Muscle of back (tissue), 13 donors: Measurements from ENCODE around the gene TNFSF9. TPM values are rescaled to one million over a fixed set of nuclear protein-coding genes. Genes with fewer than 3 reads are reported as not detected.
A peak's percentile ranks its signal among the peaks of the same experiment; 100 is the strongest.

ENCODE experiments used
- DNase-seq, 3 donors: peaks; one replicate each; pipeline versions ENCODE4 v3.0.0 to v3.0.0-alpha.2; 2013
- long read RNA-seq, 9 donors: transcript quantifications; one replicate each; lab custom pipeline, GENCODE V29; 2026
- polyA plus RNA-seq, 10 donors: library from polyadenylated mRNA; unstranded; fragments of 120-200 nt; gene quantifications; one replicate each; pipeline ENCODE4 v1.2.1, GENCODE V29; 2013; ENCODE audit not compliant: insufficient read length in 10 of 10

Gene TNFSF9, protein sequence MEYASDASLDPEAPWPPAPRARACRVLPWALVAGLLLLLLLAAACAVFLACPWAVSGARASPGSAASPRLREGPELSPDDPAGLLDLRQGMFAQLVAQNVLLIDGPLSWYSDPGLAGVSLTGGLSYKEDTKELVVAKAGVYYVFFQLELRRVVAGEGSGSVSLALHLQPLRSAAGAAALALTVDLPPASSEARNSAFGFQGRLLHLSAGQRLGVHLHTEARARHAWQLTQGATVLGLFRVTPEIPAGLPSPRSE
- polyA plus RNA-seq: 1 to 10 TPM in 6 of 10 donors, under 1 TPM in 4; 0.28 to 2.8 (median 1.2) TPM
- long read RNA-seq, donor 1: 0 reads
- long read RNA-seq, donor 2: 0 reads
- long read RNA-seq, donor 3: 0 reads
- long read RNA-seq, donor 4, partial matches to known transcripts: 0 of 2 reads
- long read RNA-seq, donor 4, other reads (novel, unspliced or antisense): 0 of 2 reads
- long read RNA-seq, donor 5, partial matches to known transcripts: 0 of 1 reads
- long read RNA-seq, donor 5, other reads (novel, unspliced or antisense): 0 of 1 reads
- long read RNA-seq, donor 6, partial matches to known transcripts: 0 of 2 reads
- long read RNA-seq, donor 6, other reads (novel, unspliced or antisense): 0 of 2 reads
- long read RNA-seq, donor 7, partial matches to known transcripts: 0 of 2 reads
- long read RNA-seq, donor 7, other reads (novel, unspliced or antisense): 0 of 2 reads
- long read RNA-seq, donor 8: 0 reads
- long read RNA-seq, donor 9: 0 reads

DNA sequence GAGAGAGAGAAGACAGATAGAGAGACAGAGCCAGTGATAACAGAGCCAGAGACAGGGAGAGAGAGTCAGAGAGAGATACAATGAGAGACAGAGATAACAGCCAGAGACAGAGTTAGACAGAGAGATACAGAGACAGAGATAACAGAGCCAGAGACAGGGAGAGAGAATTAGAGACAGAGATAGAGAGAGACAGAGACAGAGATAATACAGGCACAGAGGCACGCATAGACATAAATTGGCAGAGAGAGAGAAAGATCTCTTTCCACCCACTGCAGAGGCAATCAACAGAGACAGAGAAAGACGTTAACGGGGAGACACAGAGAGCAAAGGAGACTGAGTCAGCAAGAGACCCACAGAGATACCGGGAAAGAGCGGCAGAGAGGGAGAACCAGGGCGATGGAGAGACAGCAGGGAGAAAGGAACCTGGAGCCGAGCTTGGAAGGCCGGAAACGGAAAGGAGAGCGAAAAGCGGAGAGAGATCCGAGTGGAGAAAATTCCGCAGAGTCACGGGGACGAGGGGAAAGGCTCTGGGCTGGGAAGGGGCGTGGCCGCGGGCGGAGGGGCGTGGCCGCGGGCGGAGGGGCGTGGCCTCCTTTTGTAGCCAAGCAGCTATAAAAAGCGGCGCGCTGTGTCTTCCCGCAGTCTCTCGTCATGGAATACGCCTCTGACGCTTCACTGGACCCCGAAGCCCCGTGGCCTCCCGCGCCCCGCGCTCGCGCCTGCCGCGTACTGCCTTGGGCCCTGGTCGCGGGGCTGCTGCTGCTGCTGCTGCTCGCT is at the start of gene TNFSF9:
TSS of gene TNFSF9 (plus strand) at position 641 of the 777 bp plus-strand sequence. CDS start at position 652, 11 bp downstream.
- peak; percentile 86 to 96 (median 90) for DNase-seq

DNA sequence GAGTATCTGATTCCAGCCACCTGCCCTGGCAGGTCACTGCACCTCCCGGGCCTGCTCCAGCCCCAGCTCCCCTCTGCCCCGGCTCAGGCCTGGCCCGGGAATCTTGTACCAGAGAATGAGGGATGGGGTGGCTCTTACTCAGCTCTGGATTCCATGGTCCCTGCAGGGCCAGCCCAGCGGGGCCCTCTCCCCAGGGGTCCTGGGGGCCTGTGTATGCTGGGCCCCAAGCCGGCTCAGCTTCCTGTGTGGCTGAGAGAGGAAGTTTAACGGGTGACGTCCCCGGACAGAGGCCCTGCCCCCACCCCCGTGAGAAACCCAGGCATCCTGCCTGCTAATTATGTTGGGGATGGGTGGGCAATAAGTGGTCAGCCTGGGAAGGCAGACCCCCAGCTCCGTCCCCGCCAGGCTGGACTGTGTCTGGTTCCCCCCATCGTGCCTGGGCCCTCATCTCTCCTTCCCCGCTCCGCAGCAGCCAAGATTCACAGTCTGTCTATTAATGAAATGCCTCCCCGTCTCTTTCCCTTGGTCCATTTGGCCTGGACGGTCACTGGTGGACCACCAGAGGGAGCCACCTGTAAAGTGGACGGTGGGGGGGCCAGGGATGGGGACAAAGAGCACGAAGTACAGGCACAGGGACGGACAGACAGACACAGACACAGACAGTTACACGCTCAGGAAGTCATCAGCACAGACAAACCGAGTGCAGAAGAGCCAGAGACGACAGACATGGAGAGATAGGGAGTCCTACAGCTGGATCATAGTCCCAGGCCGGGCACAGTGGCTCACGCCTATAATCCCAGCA is 49.1 kb upstream of the TNFSF9 start, which contains the start of gene DENND1C:
TSS of gene DENND1C (minus strand) at position 247 of the 802 bp plus-strand sequence. CDS start at position 155, 92 bp downstream.
- peak in 1 of 3 donors; percentile 32 for DNase-seq

DNA sequence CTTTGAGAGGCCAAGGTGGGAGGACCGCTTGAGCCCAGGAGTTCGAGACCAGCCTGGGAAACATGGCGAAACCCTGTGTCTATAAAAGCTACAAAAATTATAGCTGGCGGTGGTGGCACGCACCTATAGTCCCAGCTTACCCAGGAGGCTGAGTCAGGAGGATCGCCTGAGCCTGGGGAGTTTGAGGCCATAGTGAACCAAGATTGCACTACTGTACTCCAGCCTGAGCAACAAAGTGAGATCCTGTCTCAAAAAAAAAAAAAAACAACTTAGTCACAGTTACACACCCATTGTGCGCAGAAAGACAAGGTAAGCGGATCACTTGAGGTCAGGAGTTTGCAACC is 48.5 kb upstream of the TNFSF9 start:
- DNase-seq: no peak

DNA sequence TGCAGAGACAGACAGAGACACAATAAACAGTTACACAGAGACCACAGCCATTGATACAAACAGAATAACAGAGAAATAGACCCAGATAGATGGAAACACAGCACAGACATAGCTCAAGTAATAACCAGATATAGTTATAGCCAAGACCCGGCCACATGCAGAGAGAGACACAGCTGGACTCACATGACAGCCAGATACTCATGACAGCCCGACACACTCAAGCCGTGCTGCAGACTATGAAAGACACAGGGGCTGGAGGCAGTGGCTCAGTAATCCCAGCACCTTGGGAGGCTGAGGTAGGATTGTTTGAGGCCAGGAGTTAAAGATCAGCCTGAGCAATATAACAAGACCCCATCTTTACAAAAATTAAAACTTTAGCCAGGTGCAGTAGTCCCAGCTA is 47.6 kb upstream of the TNFSF9 start:
- DNase-seq: no peak

DNA sequence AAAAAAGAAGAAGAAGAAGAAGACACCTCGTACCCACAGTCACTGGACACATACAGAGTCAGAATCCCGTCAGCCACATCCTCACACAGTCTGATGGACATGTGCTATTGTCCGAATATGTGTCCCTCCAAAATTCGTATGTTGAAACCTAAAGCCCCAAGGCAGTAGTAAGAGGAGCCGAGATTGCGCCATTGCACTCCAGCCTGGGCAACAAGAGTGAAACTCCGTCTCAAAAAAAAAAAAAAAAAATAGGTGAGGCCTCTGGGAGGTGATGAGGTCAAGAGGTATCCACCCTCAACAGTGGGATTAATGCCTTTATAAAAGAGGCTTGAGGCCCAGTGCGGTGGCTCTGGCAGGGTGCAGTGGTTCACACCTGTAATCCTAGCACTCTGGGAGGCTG is 46.6 kb upstream of the TNFSF9 start:
- no peak for DNase-seq

DNA sequence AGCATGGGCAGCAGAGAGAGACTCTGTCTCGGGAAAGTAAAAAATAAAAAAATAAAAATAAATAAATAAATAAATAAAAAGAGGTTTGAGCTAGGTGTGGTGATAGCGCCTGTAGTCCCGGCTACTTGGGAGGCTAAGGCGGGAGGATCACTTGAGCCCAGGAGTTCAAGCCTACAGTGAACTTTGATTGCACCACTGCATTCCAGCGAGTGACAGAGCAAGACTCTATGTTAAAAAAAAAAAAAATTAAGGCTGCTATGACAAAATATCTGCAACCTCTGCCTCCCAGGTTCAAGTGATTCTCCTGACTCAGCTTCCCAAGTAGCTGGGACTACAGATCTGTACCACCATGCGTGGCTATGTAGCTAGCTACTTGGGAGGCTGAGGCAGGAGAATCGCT is 46.0 kb upstream of the TNFSF9 start:
- no peak for DNase-seq

DNA sequence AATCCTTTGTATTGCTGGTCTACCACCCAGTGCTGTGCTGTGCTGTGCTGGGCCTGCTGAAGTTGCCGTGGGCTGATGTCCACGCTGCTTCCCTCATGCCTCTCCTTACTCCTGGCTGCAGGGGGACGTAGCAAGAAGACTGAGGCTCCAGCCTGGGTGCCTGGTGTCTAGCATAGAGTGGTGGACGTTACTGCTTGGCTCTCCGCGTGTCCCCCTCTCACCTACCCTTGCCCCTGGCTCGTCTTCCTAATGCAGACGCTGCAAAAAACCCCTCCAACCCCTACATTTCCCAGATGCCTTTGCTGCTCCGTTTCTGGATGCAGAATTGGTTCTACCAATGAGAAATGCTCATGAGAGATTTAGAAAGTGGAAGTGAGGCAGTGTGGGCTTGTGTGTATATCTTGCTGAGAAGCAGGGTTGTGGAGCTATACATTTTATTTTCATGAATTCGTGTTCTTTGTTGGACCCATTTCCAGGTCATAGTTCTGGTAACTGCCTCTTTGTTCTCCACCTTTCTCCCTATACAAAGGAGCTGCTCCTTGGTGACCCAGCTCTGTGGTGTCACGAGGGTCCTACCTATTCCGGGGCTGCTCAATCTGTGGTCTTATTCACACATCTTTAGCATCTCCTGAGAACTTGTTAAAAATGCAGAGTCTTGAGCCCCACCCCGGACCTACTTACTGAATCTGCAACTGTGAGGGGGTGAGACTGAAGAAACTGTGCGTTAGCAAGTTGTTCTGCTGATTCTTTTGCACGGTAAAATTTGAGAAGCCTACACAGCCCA is 41.4 kb upstream of the TNFSF9 start:
- DNase-seq: no peak

DNA sequence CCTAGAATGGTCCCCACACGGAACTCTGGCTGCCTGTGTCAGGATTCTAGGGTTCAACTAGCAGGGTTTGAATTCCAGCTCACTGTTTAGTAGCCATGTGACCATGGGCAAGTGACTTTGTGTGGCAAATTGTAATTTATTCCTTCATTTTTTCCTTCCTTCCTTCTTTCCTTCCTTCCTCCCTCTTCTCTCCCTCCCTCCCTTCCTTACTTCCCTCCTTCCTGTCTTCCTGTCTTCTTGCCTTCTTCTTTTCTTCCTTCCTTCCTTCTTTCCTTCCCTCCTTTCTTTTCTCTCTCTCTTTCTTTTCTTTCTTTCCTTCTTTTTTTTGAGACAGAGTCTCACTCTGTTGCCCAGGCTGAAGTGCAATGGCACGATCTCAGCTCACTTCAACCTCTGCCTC is 40.7 kb upstream of the TNFSF9 start:
- no peak for DNase-seq

DNA sequence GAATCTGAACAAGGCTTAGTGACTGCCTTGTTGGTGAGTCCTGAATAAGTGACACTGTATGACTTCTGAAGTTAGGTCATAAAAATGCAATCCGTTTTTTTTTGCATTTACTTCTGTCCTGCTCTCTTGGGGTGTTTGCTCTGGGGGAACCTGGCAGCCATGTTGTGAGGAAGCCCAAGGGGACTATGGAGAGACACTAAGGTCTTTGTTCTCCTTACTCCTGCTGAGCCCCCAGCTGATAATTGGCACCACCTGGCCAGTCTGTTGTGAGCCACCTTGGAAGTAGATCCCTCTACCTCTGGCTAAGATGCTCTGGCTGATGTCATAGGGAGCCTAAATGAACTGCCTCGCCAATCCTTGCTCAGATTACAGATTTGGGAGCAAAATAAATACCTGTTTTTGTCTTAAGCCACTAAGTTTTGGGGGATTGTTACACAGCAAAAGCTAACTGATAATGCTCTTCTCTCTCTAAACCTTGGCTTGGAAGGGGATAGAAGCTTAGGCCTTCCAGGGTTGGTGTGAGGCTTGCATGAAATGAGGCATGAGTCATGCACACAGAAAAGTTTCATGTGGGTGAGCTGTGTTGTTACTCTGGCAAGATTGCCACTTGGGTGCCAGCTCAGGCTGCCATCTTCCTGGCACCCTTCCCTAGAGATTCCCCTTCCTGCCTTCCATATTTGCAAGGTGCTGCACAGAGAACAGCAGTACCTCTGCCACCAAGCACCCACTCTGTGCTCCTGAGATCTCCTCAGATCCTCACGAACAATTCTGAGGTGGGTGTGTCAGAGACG is 38.8 kb upstream of the TNFSF9 start:
- DNase-seq: no peak

DNA sequence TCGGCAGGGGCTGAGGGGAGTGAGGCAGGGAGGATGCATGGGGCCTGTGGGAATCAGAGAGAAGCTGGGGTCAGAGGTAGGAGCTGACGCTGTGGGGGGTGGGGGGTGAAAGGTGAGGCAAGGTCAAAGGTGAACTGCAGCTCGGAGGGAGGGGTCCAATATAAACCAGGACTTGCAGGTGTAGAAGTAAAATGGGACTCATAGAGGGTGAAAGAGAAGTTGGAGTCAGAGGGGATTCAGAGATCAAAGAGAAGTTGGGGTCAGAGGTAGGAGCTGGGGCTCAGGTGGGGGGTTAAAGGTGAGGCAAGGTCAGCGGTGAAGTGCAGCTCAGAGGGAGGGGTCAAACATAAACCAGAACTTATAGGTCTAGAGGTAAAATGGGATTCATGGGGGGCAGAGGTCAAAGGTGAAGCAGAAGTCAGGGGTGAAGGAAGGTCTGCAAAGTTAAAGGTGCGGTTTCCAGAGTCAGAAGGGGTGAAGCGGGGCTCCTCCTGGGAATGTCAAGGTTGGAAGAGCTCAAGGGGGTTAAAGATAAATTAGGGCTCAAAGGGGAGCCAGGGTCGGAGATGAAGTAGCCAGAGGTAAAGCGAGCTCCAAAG is 36.3 kb upstream of the TNFSF9 start:
- no peak for DNase-seq

DNA sequence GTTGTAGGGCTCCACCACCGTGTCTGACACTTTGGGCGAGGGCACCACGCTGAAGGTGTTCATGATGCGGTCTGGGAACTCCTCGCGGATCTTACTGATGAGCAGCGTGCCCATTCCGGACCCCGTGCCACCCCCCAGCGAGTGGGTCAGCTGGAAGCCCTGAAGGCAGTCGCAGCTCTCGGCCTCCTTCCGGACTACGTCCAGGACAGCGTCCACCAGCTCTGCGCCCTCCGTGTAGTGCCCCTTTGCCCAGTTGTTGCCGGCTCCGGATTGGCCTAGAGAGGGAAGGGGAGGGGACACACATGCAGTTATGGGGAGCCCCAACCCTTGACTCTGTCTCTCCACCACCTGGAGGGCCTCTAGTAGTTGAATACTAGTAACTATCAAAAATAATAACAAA is 34.9 kb upstream of the TNFSF9 start:
- DNase-seq: no peak

DNA sequence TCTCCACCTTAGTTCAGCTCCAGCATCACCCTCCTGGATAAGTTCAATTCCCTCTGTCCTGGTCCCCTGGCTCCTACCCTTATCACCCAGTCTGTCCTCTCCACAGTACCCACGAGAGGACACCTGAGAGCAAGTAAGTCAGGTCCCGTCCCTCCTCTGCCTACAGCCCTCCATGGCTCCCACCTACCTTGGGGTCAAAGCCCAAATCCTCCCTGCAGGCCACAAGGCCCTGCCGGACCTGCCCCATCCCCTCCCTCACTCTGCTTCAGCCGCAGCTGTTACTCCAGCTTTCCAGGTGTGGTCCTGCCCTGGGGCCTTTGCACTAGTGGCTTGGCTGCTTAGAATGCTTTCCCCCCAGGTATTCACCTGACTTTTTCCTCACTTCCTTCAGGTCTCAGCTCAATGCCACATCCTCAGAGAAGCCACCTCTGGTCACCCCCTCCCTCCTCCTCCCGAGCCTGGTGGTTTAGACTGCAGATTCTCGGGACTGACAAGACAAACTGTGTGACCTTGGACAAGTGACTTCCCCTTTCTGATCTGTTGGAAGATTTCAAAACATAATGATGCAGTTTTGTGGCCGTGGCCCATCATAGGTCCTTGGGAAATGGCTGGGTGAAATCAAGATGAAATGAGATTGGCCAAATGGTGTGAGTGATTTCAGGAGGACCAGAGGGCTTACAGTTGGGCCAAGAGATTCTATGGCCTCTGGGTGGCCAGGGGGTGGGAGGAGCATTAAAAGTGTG is 32.4 kb upstream of the TNFSF9 start:
- DNase-seq: no peak

DNA sequence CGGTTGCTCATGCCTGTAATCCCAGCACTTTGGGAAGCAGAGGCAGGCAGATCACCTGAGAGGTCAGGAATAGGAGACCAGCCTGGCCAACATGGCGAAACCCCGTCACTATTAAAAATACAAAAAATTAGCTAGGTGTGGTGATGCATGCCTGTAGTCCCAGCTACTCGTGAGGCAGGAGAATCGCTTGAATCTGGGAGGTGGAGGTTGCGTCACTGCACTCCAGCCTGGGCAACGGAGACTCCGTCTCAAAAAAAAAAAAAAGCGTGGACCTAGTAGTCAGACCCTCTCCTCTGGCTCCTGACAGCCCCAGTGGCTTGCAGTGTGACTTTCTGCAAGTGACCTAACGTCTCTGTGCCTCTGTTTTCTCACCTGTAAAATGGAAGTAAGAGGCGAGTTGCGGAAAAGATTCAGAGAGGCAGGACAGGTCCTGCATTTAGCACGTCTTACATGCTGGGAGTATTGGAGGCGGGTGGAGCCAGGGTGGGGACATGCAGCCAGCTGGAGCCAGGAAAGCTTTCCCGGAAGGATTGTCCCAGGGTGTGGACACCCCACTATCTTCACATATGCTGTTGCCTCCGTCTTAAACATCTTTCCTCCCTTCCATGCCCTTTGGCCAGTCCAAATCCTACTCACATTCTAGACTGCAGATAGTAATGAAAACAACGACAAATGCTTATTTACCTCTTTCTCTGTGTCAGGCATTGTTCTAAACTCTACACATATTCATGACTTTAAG is 31.6 kb upstream of the TNFSF9 start:
- no peak for DNase-seq

DNA sequence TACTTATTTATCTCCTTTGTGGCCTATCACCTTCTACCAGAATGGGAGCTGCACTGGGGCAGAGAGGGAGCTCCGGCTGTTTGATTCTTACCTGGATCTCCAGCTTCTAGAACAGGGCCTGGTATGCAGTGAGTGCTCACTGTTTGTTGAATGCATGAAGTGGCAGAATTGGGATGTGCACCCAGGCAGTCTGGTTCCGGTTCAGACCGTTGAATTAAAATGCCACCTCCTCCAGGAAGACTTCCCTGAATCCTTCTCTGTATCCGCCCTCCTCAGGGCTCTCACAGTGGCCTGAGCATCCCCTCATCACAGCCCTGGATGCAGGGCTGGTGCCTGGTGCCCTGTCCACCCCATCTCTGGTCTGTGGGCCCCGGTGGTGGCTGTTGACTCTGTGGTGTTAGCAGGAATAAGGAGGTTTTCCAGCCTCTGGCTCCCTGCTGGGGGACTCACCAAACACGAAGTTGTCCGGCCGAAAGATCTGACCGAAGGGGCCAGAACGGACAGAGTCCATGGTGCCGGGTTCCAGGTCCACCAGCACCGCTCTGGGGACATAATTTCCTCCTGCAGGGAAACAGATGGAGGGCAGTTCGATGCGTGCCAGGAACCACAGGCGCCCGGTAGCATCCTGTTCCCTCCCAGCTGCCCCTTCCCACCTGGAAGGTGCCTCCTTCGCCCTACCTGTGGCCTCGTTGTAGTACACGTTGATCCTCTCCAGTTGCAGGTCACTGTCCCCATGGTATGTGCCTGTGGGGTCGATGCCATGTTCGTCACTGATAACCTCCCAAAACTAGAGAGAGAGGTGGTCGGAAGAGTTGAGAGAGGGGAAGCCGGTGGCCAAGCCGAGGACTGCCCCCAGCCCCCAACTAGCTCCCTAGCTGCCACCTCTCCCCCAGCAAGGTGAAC is 29.7 kb upstream of the TNFSF9 start:
- no peak for DNase-seq

DNA sequence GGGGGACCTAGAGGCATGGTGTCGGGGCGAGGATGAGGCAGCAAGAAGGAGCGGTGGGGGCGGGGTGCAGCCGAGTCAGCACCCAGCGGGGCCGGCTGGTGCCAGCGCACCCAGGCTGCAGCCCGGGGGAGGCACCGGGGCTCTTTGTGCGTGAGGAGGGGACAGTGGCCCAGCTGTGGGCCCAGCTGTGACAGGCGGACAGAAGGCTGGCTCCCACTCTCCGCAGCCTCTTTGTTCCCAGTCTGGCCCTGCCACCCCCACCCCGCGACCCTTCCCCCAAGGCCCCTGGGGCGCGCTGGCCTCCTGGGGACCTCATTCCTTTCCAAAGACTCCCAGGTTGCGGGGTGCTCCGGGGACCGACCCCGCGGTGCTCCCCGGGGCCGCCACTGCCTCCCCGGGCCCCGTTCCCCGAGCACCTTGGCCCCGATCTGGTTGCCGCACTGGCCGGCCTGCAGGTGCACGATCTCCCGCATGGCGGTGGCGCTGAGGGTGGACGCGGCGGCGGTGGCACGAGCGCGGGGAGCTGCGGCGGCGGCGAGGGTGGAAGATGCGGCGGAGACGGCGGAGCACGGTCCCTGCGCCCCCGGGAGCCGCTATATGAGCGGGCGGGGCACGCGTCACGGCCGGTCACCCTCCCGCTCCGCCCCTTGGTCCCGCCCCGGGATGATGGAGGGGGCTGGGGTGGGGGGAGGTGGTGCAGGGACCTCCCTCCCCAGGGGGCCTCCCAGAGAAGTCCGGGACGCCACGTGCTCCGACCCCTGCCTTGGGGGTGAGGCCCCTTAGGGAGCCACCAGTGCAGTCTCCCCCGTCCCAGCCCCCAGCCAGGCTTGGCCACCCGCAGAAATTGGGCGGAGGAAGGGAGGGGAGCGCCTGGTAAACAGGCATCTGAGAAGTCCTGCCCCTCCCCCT is 28.8 kb upstream of the TNFSF9 start, which contains the start of gene TUBB4A:
TSS of gene TUBB4A (minus strand) at position 570 of the 909 bp plus-strand sequence. CDS start at position 473, 97 bp downstream.
- no peak for DNase-seq
